GM12878 (cell line): ENCODE results near the gene RBMS3. TPM values are rescaled to one million over a fixed set of nuclear protein-coding genes. Genes with fewer than 3 reads are reported as not detected.

Source experiments
- ATAC-seq: fragments of 200-7000 bp; cut with Tn5 transposase; 3 replicates; pipeline ENCODE4 v1.9.1; 2020; ENCODE audit warnings: mild to moderate bottlenecking, moderate library complexity
- BruUV-seq: library from RNA; stranded (reverse); fragments of 400-500 nt; replicated peaks from 2 replicates; lab custom pipeline; 2021; lab: Mats Ljungman, UMichigan
- CTCF ChIA-PET: fragments of 300-600 bp; sonication (Branson Sonifier 250); formaldehyde crosslinking; extraction: SDS; loops from one replicate; lab custom pipeline; 2021; ENCODE audit warnings: inconsistent platforms; lab: Yijun Ruan, JAX
- POLR2A ChIA-PET: fragments of 350-600 bp; formaldehyde crosslinking; extraction: SDS; loops from one replicate; lab custom pipeline; 2021; ENCODE audit warnings: inconsistent platforms; lab: Charles Lee
- RAD21 ChIA-PET: fragments of 300-600 bp; sonication (Branson Sonifier 250); formaldehyde crosslinking; loops from one replicate; lab custom pipeline; 2023; ENCODE audit warnings: antibody characterized with exemption; ENCODE audit not compliant: unreplicated experiment; lab: Charles Lee
- SMC1A ChIA-PET: fragments of 300-600 bp; sonication (Branson Sonifier 250); formaldehyde crosslinking; loops from one replicate; lab custom pipeline; 2023; ENCODE audit not compliant: unreplicated experiment, uncharacterized antibody; lab: Charles Lee
- DNase-seq: peaks from one replicate; pipeline ENCODE4 v3.0.0-alpha.2; 2011; ENCODE audit warnings: low read depth, low spot score
- FAIRE-seq: peaks from 3 replicates; lab custom pipeline; 2011; peaks lifted over from hg19 to GRCh38; lab: Jason Lieb, UNC
- H2AFZ ChIP-seq: 2 replicates; pipeline ENCODE4 v1.6.0; 2011; ENCODE audit warnings: low read depth, low read length, control low read depth; ENCODE audit not compliant: control insufficient read depth
- H3K27ac ChIP-seq: 2 replicates; pipeline ENCODE4 v1.5.1; 2011; ENCODE audit warnings: control low read depth; ENCODE audit not compliant: control insufficient read depth, insufficient read depth
- H3K27me3 ChIP-seq, 2 experiments: replicated peaks in 1 of 2; 2 replicates each; pipeline versions ENCODE4 v1.6.0 to v1.6.1; 2011; ENCODE audit warnings: low read length in 1 of 2; ENCODE audit not compliant: control insufficient read depth in 2 of 2, insufficient read depth in 2 of 2
- H3K36me3 ChIP-seq, 2 experiments: 2 replicates each; pipeline ENCODE4 v1.5.1; 2011; ENCODE audit warnings: low read length in 1 of 2; ENCODE audit not compliant: control insufficient read depth in 2 of 2, insufficient read depth in 2 of 2
- H3K4me1 ChIP-seq: 2 replicates; pipeline ENCODE4 v1.6.1; 2011; ENCODE audit warnings: mild to moderate bottlenecking, low read length, moderate library complexity, mixed read lengths; ENCODE audit not compliant: control insufficient read depth, insufficient read depth
- H3K4me2 ChIP-seq: 2 replicates; pipeline ENCODE4 v1.6.0; 2011; ENCODE audit warnings: control low read depth; ENCODE audit not compliant: control insufficient read depth, insufficient read depth
- H3K4me3 ChIP-seq: fragments of 200-600 bp; sonication (generic); 2 replicates; pipeline ENCODE4 v1.5.1; 2016
- H3K79me2 ChIP-seq: 2 replicates; pipeline ENCODE4 v1.6.0; 2011; ENCODE audit warnings: low read length; ENCODE audit not compliant: control insufficient read depth, insufficient read depth
- H3K9ac ChIP-seq: 2 replicates; pipeline ENCODE4 v1.8.0; 2011; ENCODE audit warnings: low read length, control low read depth, mixed read lengths; ENCODE audit not compliant: control insufficient read depth, insufficient read depth
- H3K9me3 ChIP-seq: replicated peaks from 3 replicates; pipeline ENCODE4 v1.5.1; 2011; ENCODE audit warnings: mild to moderate bottlenecking, low read length; ENCODE audit not compliant: control insufficient read depth, insufficient read depth
- H4K20me1 ChIP-seq: 2 replicates; pipeline ENCODE4 v1.6.0; 2011; ENCODE audit not compliant: control insufficient read depth, insufficient read depth
- BMI1 ChIP-seq: fragments of 450-650 bp; IDR thresholded peaks from 2 replicates; pipeline ENCODE4 v1.6.1; 2016; ENCODE audit warnings: mild to moderate bottlenecking, moderate library complexity, borderline replicate concordance
- CBX3 ChIP-seq: fragments of 200-600 bp; sonication (generic); IDR thresholded peaks from 2 replicates; pipeline ENCODE4 v1.6.1; 2016; ENCODE audit warnings: low read depth, borderline replicate concordance
- CBX5 ChIP-seq: sonication (generic); IDR thresholded peaks from 2 replicates; pipeline ENCODE4 v1.6.1; 2016; ENCODE audit warnings: low read depth, moderate library complexity, mild to moderate bottlenecking, inconsistent platforms
- EED ChIP-seq: sonication (generic); IDR thresholded peaks from 2 replicates; pipeline ENCODE4 v1.6.1; 2016; ENCODE audit warnings: antibody characterized with exemption, low read depth
- HDAC6 ChIP-seq: fragments of 200-600 bp; sonication (generic); IDR thresholded peaks from one replicate; pipeline ENCODE4 v1.8.0; 2017; ENCODE audit warnings: antibody characterized with exemption; ENCODE audit not compliant: unreplicated experiment
- KLF5 ChIP-seq: fragments of 450-650 bp; IDR thresholded peaks from 2 replicates; pipeline ENCODE4 v1.6.1; 2014; ENCODE audit warnings: mild to moderate bottlenecking; ENCODE audit not compliant: partially characterized antibody
- NBN ChIP-seq: fragments of 450-650 bp; IDR thresholded peaks from 2 replicates; pipeline ENCODE4 v1.6.1; 2016
- RELA ChIP-seq: fragments of 450-650 bp; IDR thresholded peaks from 2 replicates; pipeline ENCODE4 v1.8.0; 2014; ENCODE audit warnings: borderline replicate concordance; ENCODE audit not compliant: partially characterized antibody
- SP1 ChIP-seq: IDR thresholded peaks from one replicate; pipeline ENCODE4 v1.6.1; 2011; ENCODE audit warnings: low read depth, low read length
- TARDBP ChIP-seq: IDR thresholded peaks from 2 replicates; pipeline ENCODE4 v1.6.1; 2016; ENCODE audit warnings: borderline replicate concordance
- TCF7 ChIP-seq: IDR thresholded peaks from 2 replicates; pipeline ENCODE4 v1.6.1; 2014; ENCODE audit warnings: antibody characterized with exemption, borderline replicate concordance
- WGBS: methylation state at CpG from one replicate; pipeline ENCODE4 v1.1.6; 2016; ENCODE audit warnings: low lambda C conversion rate; ENCODE audit not compliant: insufficient replicate concordance, insufficient coverage; ENCODE audit errors: missing lambda C conversion rate; 5-methylcytosine and 5-hydroxymethylcytosine counted together
- in situ Hi-C: fragments of 300-500 bp; cut with MboI; formaldehyde crosslinking; loops from 9 replicates; pipeline ENCODE4 v1.14.3; 2018; ENCODE audit warnings: mixed read lengths
- intact Hi-C: fragments of 100-400 bp; cut with micrococcal nuclease; formaldehyde crosslinking; loops from one replicate; pipeline ENCODE4 v1.14.2; 2022; ENCODE audit not compliant: unreplicated experiment
- polyA plus RNA-seq, 11 experiments: library from polyadenylated mRNA; depleted of rRNA in 4 of 11; unstranded in 6 of 11; stranded (reverse) in 5 of 11; fragments of >200 nt; fragmentation: Nextera tagmentation in 4 of 11; fragmentation: Illumina TruSeq in 1 of 11; extraction: Ambion mirVana in 4 of 11; extraction: Trizol in 1 of 11; gene quantifications; 1 replicate in 1 of 11; 2 replicates in 10 of 11; pipeline versions ENCODE4 v1.2.1 to v1.2.3, GENCODE V29; 2011 to 2016; ENCODE audit warnings: inconsistent platforms in 2 of 11, missing spikeins in 2 of 11, low read depth in 1 of 11
- total RNA-seq, 4 experiments: library from RNA; depleted of rRNA in 3 of 4; stranded (reverse); fragments of >200 nt in 3 of 4; fragmentation: Illumina TruSeq in 1 of 4; extraction: Trizol in 1 of 4; gene quantifications; 2 replicates each; pipeline versions ENCODE4 v1.2.1 to v1.2.3, GENCODE V29; 2013 to 2021
- TF ChIP-seq, protein P1 (sequence below): fragments of 450-650 bp; IDR thresholded peaks from 2 replicates; pipeline ENCODE4 v1.6.1; 2017; ENCODE audit warnings: antibody characterized with exemption, mild to moderate bottlenecking, moderate library complexity
- TF ChIP-seq, protein P2 (sequence below): fragments of 450-650 bp; IDR thresholded peaks from 2 replicates; pipeline ENCODE4 v1.6.1; 2017; ENCODE audit warnings: mild to moderate bottlenecking

RBMS3 gene
- total and polyA plus RNA-seq, 10 of the 15 experiments (the other 5 are each of a cell fraction or from before 2014, with no cell fraction given) = 0.79 to 4.7 (median 3.1) TPM

DNA sequence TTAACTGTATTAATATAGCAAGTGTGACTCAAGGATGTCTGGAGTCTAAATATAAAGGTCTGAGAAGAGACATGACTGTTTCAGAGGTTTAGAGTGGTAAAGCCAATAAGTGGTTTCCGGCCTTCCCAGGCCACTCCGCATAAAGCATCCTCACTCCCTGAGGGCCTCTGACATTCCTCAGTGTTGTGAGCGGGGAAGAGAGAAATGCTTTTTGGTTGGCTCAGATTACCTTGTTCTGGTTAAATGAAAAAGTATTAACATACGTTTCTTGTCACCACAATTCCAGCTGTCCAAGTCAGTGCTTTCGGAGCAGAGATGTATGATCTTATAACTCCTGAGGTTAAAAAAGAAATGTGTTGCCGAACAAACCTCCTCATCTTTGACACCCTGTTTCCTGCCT lies 103.8 kb downstream of the RBMS3 start:
- no TSS peak for BruUV-seq
- intact Hi-C loops = no loop called here
- Histone ChIP-seq H3K4me2 (no peak overlapping the region), H3K79me2 (no peaks in the 10 kb centered on the region), H3K36me3 (no peaks in the 10 kb centered on the region), H3K4me1 (no peaks in the 10 kb centered on the region), H3K9ac (no peak overlapping the region), H3K27ac (no peak overlapping the region), H3K9me3 (no peaks in the 10 kb centered on the region; the same call in 1 of the 3 replicates), H3K4me3 (no peak overlapping the region), H2AFZ (no peak overlapping the region), H4K20me1 (no peaks in the 10 kb centered on the region), H3K27me3 (no peaks in the 10 kb centered on the region)
- FAIRE-seq (no peak), DNase-seq (no peak), ATAC-seq (no peak)
- TF ChIP-seq, protein P1, sequence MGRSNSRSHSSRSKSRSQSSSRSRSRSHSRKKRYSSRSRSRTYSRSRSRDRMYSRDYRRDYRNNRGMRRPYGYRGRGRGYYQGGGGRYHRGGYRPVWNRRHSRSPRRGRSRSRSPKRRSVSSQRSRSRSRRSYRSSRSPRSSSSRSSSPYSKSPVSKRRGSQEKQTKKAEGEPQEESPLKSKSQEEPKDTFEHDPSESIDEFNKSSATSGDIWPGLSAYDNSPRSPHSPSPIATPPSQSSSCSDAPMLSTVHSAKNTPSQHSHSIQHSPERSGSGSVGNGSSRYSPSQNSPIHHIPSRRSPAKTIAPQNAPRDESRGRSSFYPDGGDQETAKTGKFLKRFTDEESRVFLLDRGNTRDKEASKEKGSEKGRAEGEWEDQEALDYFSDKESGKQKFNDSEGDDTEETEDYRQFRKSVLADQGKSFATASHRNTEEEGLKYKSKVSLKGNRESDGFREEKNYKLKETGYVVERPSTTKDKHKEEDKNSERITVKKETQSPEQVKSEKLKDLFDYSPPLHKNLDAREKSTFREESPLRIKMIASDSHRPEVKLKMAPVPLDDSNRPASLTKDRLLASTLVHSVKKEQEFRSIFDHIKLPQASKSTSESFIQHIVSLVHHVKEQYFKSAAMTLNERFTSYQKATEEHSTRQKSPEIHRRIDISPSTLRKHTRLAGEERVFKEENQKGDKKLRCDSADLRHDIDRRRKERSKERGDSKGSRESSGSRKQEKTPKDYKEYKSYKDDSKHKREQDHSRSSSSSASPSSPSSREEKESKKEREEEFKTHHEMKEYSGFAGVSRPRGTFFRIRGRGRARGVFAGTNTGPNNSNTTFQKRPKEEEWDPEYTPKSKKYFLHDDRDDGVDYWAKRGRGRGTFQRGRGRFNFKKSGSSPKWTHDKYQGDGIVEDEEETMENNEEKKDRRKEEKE = no peak
- TF ChIP-seq TCF7 (no peak), SP1 (no peak), CBX3 (no peak), NBN (no peak), HDAC6 (no peak), EED (no peak), TARDBP (no peak), KLF5 (no peak), BMI1 (no peak), CBX5 (no peak), RELA (no peak)
- TF ChIP-seq, protein P2, sequence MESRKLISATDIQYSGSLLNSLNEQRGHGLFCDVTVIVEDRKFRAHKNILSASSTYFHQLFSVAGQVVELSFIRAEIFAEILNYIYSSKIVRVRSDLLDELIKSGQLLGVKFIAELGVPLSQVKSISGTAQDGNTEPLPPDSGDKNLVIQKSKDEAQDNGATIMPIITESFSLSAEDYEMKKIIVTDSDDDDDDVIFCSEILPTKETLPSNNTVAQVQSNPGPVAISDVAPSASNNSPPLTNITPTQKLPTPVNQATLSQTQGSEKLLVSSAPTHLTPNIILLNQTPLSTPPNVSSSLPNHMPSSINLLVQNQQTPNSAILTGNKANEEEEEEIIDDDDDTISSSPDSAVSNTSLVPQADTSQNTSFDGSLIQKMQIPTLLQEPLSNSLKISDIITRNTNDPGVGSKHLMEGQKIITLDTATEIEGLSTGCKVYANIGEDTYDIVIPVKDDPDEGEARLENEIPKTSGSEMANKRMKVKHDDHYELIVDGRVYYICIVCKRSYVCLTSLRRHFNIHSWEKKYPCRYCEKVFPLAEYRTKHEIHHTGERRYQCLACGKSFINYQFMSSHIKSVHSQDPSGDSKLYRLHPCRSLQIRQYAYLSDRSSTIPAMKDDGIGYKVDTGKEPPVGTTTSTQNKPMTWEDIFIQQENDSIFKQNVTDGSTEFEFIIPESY = no peak
- in situ Hi-C loops = no loop called here
- ChIA-PET RAD21 (no interaction called here), SMC1A (interaction anchor here (1.3 to 1.5 kb wide), 2 partner anchors 61 to 95 kb away, joined by 3 read pairs; no protein-coding TSS in a partner anchor), CTCF (no interaction called here), POLR2A (no interaction called here)
- WGBS = 60% methylated on average over 6 of the region's 6 CpGs
